HG03196 (cell line): ENCODE measurements around the gene CSRP1.

ENCODE experiments used
- ATAC-seq: cut with Tn5 transposase; IDR thresholded peaks from one replicate; pipeline ENCODE4 v1.9.1; 2021; ENCODE audit not compliant: unreplicated experiment

The CSRP1 gene

GRCh38 chr1:201456499-201457309 lies 50.2 kb downstream of the CSRP1 start:
- no peak for ATAC-seq

DNA sequence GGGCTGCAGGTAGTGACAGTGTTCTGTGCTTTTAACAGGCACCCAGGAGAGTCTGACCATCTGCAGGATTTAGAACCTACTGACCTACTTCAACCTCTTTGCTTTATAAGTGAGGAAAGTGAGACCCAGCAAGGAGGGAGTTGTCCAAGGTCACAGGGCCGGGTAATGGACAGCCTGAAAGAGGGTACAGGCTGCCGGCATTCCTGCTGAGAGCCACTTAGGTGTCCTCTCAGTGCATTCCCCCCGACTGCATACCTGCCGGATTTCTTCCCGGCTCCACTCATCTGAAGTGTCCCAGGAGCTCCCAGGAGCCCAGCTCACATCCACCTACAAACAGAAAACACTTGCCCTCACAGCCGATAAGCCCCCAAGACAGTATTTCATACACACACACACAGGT lies 51.8 kb downstream of the CSRP1 start:
- no peak for ATAC-seq

DNA sequence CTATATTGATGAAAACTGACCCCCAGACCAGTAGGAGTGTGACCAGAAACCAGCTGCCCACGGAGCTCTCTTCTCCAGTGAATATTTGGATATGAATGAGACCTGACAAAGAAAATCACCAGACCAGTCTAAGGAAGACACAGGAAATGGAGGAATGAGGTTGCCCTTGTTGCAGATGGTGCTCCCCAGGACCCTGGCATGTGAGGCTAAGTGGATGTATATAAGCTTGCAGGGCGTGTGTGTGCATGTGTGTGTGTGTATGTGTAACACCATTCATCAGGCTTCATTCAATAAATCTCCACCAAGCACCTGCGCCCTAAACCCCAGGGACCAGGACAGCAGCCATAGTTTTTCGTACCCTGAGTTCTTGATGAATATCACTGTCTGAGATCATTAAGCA lies 52.3 kb downstream of the CSRP1 start:
- ATAC-seq, result no peak

DNA sequence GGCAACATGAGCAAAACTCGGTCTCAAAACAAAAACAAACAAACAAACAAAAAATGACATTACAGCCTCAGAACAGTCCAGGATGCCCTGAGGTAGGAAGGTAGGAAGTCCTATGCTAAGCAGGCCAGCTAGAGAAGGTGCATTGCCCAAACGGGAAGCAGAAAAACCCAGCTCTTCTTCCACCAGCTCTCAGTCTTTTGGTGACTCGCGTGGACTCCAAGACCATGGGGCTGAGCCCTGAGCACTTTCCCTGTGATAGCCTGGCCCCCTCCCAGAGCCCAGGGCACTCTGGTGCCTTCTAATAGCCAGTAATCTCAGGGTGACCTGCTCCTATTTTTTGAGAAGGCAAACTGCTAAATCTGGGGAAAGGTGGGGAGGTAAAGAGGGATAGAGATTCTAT lies 54.1 kb downstream of the CSRP1 start:
- no peak for ATAC-seq

DNA sequence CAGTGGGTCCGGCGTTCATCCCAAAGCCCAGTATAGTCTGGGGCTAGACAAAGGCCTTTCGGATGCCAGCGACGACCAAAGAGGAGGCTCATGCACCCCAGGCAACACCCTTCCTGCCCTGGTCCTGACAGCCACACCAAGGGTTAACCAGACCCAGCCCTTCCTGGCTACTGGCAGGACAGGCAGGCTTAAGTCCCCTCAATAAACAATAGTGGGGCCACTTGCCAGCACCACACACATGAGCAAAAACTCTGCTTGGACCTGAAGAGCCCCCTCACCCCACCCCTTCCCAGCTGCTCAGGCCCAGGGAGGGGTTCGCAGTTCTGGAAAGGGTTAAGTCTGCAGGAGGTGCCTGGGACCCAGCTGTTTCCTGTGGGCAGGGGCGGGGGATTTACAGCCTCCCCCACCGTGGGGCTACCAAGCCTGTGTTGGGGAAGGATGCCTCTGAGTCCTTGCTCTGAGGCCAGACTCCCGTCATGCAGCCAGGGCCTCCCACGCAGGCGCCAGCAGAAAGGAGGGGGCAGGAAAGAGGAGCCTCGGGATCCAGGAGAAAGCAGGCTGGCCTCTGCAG lies 56.1 kb downstream of the CSRP1 start:
- ATAC-seq, result no peak

DNA sequence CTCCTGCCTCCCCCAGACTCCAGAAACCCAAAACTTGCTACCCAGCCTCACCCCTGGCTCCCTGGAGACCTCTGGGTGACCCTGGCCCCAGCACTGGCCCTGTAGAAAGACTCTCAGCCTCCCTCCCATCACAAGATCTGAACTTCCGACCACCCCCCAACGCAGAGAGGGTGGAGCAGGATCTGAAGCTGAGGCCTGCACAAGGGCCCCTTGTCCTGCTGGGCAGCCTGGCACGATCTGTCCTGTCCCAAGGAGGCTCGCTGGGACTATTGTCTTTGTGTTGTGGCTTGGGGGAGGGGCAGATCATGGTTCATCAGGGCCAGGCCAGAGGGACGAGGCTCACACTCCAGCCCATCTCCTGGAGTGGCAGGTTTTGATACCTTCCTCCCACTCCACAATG lies 57.9 kb downstream of the CSRP1 start:
- no peak for ATAC-seq

- peak; percentile 78 for ATAC-seq
Observed at GRCh38 chr1:201447903-201448871, 58.7 kb downstream of the CSRP1 start.

GRCh38 chr1:201445310-201445709 lies 61.6 kb downstream of the CSRP1 start:
- ATAC-seq, result no peak

DNA sequence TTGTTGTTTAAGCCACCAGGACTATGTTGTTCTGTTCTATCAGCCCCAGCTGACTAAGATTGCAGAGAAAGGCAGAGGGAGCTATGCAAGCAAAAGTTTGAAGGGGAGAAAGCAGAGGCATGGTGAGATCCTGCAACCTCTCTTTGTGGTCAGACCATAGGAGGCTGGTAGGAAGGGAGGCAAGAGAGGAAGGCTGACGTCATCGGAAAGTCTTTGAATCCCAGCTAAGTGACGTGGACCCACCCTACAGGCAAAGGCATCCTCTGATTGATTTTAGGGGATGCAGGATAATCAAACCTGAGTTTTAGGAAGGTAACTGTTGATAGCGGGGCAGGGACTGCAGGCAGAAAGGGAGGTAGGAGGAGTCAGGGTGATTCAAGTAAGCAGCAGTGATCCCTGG lies 62.1 kb downstream of the CSRP1 start:
- no peak for ATAC-seq

GRCh38 chr1:201443747-201444146 lies 63.2 kb downstream of the CSRP1 start:
- ATAC-seq, result no peak

- ATAC-seq, result no peak
Observed at GRCh38 chr1:201436969-201437368, 70.0 kb downstream of the CSRP1 start.

GRCh38 chr1:201436393-201436792 lies 70.5 kb downstream of the CSRP1 start:
- no peak for ATAC-seq

DNA sequence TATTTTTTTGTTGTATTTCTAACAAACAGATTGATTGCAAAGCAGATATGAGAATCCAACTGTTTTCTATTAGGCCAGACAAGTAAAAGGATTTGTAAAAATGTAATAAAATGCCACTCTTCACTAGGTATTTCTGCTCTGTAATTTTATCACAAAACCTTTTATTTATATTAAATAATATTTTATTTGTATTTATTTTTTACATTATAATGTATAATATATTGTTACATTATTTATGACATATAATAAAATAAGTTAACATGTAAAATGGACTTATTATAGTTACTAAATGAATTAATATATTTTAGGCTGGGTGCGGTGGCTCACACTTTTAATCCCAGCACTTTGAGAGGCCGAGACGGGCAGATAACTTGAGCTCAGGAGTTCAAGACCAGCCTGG lies 72.7 kb downstream of the CSRP1 start:
- no peak for ATAC-seq

GRCh38 chr1:201433609-201434008 lies 73.3 kb downstream of the CSRP1 start:
- no peak for ATAC-seq
